B cell (primary cell): ENCODE data around the gene TBC1D22A. TPM values are rescaled to one million over a fixed set of nuclear protein-coding genes. Genes with fewer than 3 reads are reported as not detected.

Source experiments
- ATAC-seq: fragments of 200-7000 bp; cut with Tn5 transposase; one replicate; pipeline ENCODE4 v1.10.0; 2021; ENCODE audit warnings: low read depth, mild to moderate bottlenecking, moderate number of reproducible peaks, moderate library complexity
- CTCF ChIA-PET: fragments of 350-600 bp; sonication (Branson Sonifier 250); formaldehyde crosslinking; loops from one replicate; lab custom pipeline; 2021; ENCODE audit warnings: antibody characterized with exemption, inconsistent platforms; lab: Charles Lee
- POLR2A ChIA-PET: fragments of 350-600 bp; sonication (Branson Sonifier 250); formaldehyde crosslinking; loops from one replicate; lab custom pipeline; 2021; ENCODE audit warnings: antibody characterized with exemption; lab: Charles Lee
- DNase-seq: peaks from one replicate; pipeline ENCODE4 v3.0.0; 2013
- H2AFZ ChIP-seq: 2 replicates; pipeline ENCODE4 v1.6.1; 2012; ENCODE audit warnings: mild to moderate bottlenecking, low read depth, low read length; ENCODE audit not compliant: insufficient read depth, poor library complexity, severe bottlenecking
- H3K27ac ChIP-seq, 2 donors: 1 replicate in 1 of 2; 2 replicates in 1 of 2; pipeline ENCODE4 v1.5.1; 2012 to 2013; ENCODE audit warnings: low read length in 2 of 2, mild to moderate bottlenecking in 2 of 2, moderate library complexity in 1 of 2
- H3K27me3 ChIP-seq, 4 experiments: fragments of 200-600 bp in 1 of 4; sonication (generic) in 1 of 4; replicated peaks in 1 of 4; 1 replicate in 2 of 4; 2 replicates in 2 of 4; pipeline versions ENCODE4 v1.6.1 to v1.7.0; 2013 to 2016; ENCODE audit warnings: low read length in 3 of 4, mild to moderate bottlenecking in 2 of 4, mixed read lengths in 1 of 4, moderate library complexity in 1 of 4; ENCODE audit not compliant: insufficient read depth in 4 of 4, control insufficient read depth in 3 of 4; ENCODE audit errors: control extremely low read depth in 1 of 4
- H3K36me3 ChIP-seq, 2 experiments: replicated peaks in 1 of 2; 1 replicate in 1 of 2; 2 replicates in 1 of 2; pipeline versions ENCODE4 v1.6.1 to v1.7.1; 2013; ENCODE audit warnings: low read length in 1 of 2; ENCODE audit not compliant: insufficient read depth in 2 of 2, control insufficient read depth in 1 of 2; ENCODE audit errors: control extremely low read depth in 1 of 2, extremely low read depth in 1 of 2
- H3K4me1 ChIP-seq, 2 donors: fragments of 200-600 bp in 1 of 2; sonication (generic) in 1 of 2; 1 replicate in 1 of 2; 2 replicates in 1 of 2; pipeline versions ENCODE4 v1.5.1 to v1.6.1; 2013 to 2017; ENCODE audit warnings: low read length in 2 of 2; ENCODE audit not compliant: control insufficient read depth in 2 of 2, insufficient read depth in 2 of 2
- H3K4me2 ChIP-seq: replicated peaks from 2 replicates; pipeline ENCODE3; 2012; ENCODE audit warnings: mild to moderate bottlenecking, low read depth, low read length; ENCODE audit not compliant: poor library complexity, severe bottlenecking
- H3K4me3 ChIP-seq, 5 experiments: fragments of 200-600 bp in 1 of 5; sonication (generic) in 1 of 5; 1 replicate in 3 of 5; 2 replicates in 2 of 5; pipeline versions ENCODE4 v1.5.1 to v1.7.0; 2011 to 2016; ENCODE audit warnings: low read length in 4 of 5, mild to moderate bottlenecking in 4 of 5, low read depth in 2 of 5, control low read depth in 1 of 5, moderate library complexity in 1 of 5; ENCODE audit not compliant: insufficient read depth in 1 of 5; ENCODE audit errors: control extremely low read depth in 1 of 5, extremely low read depth in 1 of 5
- H3K79me2 ChIP-seq: fragments of 200-600 bp; sonication (generic); one replicate; pipeline ENCODE4 v1.6.0; 2016; ENCODE audit warnings: low read length; ENCODE audit not compliant: control insufficient read depth, insufficient read depth
- H3K9ac ChIP-seq: fragments of 200-600 bp; sonication (generic); 2 replicates; pipeline ENCODE4 v1.6.1; 2017; ENCODE audit warnings: mild to moderate bottlenecking, low read length, moderate library complexity
- H3K9me3 ChIP-seq, 3 donors: one replicate each; pipeline versions ENCODE4 v1.6.1 to v1.7.1; 2013; ENCODE audit warnings: low read length in 2 of 3; ENCODE audit not compliant: control insufficient read depth in 2 of 3, insufficient read depth in 1 of 3; ENCODE audit errors: control extremely low read depth in 1 of 3
- H4K20me1 ChIP-seq: 2 replicates; pipeline ENCODE4 v1.6.0; 2012; ENCODE audit warnings: mild to moderate bottlenecking, low read length; ENCODE audit not compliant: insufficient read depth, control insufficient read depth, poor library complexity, severe bottlenecking
- H3K27ac Mint-ChIP-seq: one replicate; pipeline ENCODE4 v1.8.0; 2021; ENCODE audit warnings: mixed read lengths
- H3K27me3 Mint-ChIP-seq: one replicate; pipeline ENCODE4 v1.8.0; 2021; ENCODE audit warnings: mixed read lengths
- H3K4me1 Mint-ChIP-seq: one replicate; pipeline ENCODE4 v1.8.0; 2021; ENCODE audit warnings: mixed read lengths
- H3K4me3 Mint-ChIP-seq: one replicate; pipeline ENCODE4 v1.8.0; 2021; ENCODE audit warnings: mixed read lengths
- H3K9me3 Mint-ChIP-seq: one replicate; pipeline ENCODE4 v1.8.0; 2022; ENCODE audit warnings: mixed read lengths; ENCODE audit not compliant: insufficient read depth
- CTCF ChIP-seq: fragments of 200-600 bp; IDR thresholded peaks from one replicate; pipeline ENCODE4 v1.8.0; 2022; ENCODE audit warnings: antibody characterized with exemption, mild to moderate bottlenecking
- EZH2 ChIP-seq: IDR thresholded peaks from 2 replicates; pipeline ENCODE4 v1.6.1; 2012; ENCODE audit warnings: borderline replicate concordance, low read depth, mild to moderate bottlenecking, moderate library complexity, low read length; ENCODE audit not compliant: insufficient read depth, poor library complexity, severe bottlenecking
- WGBS: methylation state at CpG from one replicate; pipeline ENCODE4 v1.1.5; 2013; ENCODE audit warnings: missing lambda C conversion rate; ENCODE audit not compliant: insufficient coverage; 5-methylcytosine and 5-hydroxymethylcytosine counted together
- intact Hi-C: fragments of 100-400 bp; cut with micrococcal nuclease; formaldehyde crosslinking; loops from one replicate; pipeline ENCODE4 v1.10.0; 2022
- polyA plus RNA-seq: library from polyadenylated mRNA; depleted of rRNA; stranded (reverse); fragments of >200 nt; gene quantifications from 2 replicates; pipeline ENCODE4 v1.2.3, GENCODE V29; 2012
- total RNA-seq, 2 donors: library from RNA; stranded (reverse); fragments of 120-200 nt in 1 of 2; gene quantifications; 1 replicate in 1 of 2; 2 replicates in 1 of 2; pipeline versions ENCODE4 v1.2.3 to v1.2.4, GENCODE V29; 2013 to 2022

The TBC1D22A gene
- total and polyA plus RNA-seq, 2 donors (not counting 1 experiment from before 2014, with no cell fraction given): 73.8 to 128 TPM

- no peaks in the 10 kb centered on the region for H3K27me3 ChIP-seq
- ChIA-PET POLR2A (no interaction called here), CTCF (no interaction called here)
- no peaks in the 10 kb centered on the region for H4K20me1 ChIP-seq
- no peak overlapping the region for H2AFZ ChIP-seq
- DNase-seq (no peak), ATAC-seq (no peak)
- WGBS: 96% methylated on average over 5 of the region's 6 CpGs
- no peaks in the 10 kb centered on the region for H3K4me1 Mint-ChIP-seq
- intact Hi-C loops: no loop called here
- no peaks in the 10 kb centered on the region for H3K4me1 ChIP-seq
- H3K9me3 Mint-ChIP-seq: no peaks in the 10 kb centered on the region
- H3K4me2 ChIP-seq: no peak overlapping the region
- no peak overlapping the region for H3K4me3 Mint-ChIP-seq
- peaks cover 0 to 9% (median 0%) of the 10 kb centered on the region in 3 donors for H3K9me3 ChIP-seq
- no peak overlapping the region for H3K9ac ChIP-seq
- no peak overlapping the region for H3K4me3 ChIP-seq
- TF ChIP-seq EZH2 (no peak), CTCF (no peak)
- no peaks in the 10 kb centered on the region for H3K27me3 Mint-ChIP-seq
- H3K27ac ChIP-seq: no peak overlapping the region
- no peak overlapping the region for H3K27ac Mint-ChIP-seq
- no peaks in the 10 kb centered on the region for H3K36me3 ChIP-seq
- H3K79me2 ChIP-seq: no peaks in the 10 kb centered on the region
Measured at GRCh38 chr22:47194476-47195155, 432.2 kb downstream of the TBC1D22A start.

DNA sequence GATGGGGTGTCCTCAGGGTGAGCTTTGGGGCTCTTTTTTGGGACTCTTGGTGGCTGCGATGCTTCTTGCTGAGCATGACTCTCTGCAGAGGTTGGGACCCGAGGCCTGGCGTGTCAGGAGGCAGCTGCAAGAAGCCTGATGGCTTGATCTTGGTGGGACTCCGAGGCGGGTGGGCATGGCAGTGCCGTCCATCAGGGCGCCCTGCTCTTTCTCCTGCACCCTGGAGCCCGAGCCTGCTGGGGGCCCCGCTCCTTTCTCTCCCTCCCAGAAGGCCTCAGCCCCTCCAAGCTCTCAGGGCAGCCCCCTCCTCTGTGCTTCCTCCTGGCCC is 432.7 kb downstream of the TBC1D22A start:
- Histone ChIP-seq H3K27me3 (no peaks in the 10 kb centered on the region), H3K4me3 (no peak overlapping the region), H4K20me1 (no peaks in the 10 kb centered on the region), H3K9ac (no peak overlapping the region), H3K27ac (no peak overlapping the region), H3K36me3 (no peaks in the 10 kb centered on the region), H3K4me1 (no peaks in the 10 kb centered on the region), H3K79me2 (no peaks in the 10 kb centered on the region), H2AFZ (no peak overlapping the region), H3K9me3 (peaks cover 0 to 9% (median 0%) of the 10 kb centered on the region in 3 donors), H3K4me2 (no peak overlapping the region)
- DNase-seq (no peak), ATAC-seq (no peak)
- intact Hi-C loops: no loop called here
- CTCF ChIA-PET: no interaction called here
- WGBS: 90% methylated on average over 8 of the region's 9 CpGs
- Mint-ChIP-seq H3K27ac (no peak overlapping the region), H3K9me3 (no peaks in the 10 kb centered on the region), H3K4me3 (no peak overlapping the region), H3K4me1 (no peaks in the 10 kb centered on the region), H3K27me3 (no peaks in the 10 kb centered on the region)
- no peak for TF ChIP-seq EZH2
- no peak for TF ChIP-seq CTCF
- POLR2A ChIA-PET: no interaction called here
